22Rv1 (cell line): ENCODE measurements around the gene PIP4P1.

ENCODE experiments used
- ZFX ChIP-seq: fragments of 450-650 bp; IDR thresholded peaks from 2 replicates; pipeline ENCODE4 v1.6.1; 2017; ENCODE audit warnings: antibody characterized with exemption, borderline replicate concordance
- TF ChIP-seq, protein P1 (sequence below): fragments of 450-650 bp; IDR thresholded peaks from 2 replicates; pipeline ENCODE4 v1.5.1; 2017; ENCODE audit warnings: mild to moderate bottlenecking

DNA sequence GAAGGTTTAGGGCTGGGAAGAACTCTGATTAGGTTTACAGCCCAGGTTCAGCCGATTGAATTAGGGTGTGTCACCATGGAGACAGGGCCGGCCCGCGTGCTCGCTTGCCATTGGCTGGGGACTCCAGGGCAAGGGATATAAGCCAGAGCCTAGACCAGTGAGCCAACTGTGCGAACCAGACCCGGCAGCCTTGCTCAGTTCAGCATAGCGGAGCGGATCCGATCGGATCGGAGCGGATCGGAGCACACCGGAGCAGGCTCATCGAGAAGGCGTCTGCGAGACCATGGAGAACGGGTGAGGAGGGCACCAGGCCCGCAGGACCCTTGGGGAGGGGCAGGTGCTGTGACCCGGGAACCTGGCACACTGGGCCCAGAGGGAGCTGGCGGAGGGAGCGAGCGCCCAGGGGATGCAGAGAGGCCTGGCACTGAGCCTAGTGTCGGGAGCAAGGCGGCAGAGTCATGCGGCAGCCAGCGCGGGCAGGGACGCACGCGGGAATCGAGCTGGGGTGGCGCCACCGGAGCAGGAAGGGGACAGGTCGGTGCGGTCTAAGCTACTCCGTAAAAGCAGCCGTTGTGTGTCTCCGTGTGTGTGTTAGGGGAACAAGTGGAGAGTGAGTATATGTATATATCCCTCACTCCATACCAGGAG, 8.1 kb upstream of the PIP4P1 start, which contains the start of gene PNP:
- TF ChIP-seq, protein P1, sequence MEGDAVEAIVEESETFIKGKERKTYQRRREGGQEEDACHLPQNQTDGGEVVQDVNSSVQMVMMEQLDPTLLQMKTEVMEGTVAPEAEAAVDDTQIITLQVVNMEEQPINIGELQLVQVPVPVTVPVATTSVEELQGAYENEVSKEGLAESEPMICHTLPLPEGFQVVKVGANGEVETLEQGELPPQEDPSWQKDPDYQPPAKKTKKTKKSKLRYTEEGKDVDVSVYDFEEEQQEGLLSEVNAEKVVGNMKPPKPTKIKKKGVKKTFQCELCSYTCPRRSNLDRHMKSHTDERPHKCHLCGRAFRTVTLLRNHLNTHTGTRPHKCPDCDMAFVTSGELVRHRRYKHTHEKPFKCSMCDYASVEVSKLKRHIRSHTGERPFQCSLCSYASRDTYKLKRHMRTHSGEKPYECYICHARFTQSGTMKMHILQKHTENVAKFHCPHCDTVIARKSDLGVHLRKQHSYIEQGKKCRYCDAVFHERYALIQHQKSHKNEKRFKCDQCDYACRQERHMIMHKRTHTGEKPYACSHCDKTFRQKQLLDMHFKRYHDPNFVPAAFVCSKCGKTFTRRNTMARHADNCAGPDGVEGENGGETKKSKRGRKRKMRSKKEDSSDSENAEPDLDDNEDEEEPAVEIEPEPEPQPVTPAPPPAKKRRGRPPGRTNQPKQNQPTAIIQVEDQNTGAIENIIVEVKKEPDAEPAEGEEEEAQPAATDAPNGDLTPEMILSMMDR, result no peak
- TF ChIP-seq ZFX, result no peak
